Kidney (tissue), 14 donors: ENCODE results near the gene BOLA3. TPM values are rescaled to one million over a fixed set of nuclear protein-coding genes. Genes with fewer than 3 reads are reported as not detected.
"Not testable (repeated sequence)": the region's sequence is repeated elsewhere in the genome, so short reads cannot be mapped to it uniquely, and the experiment has no call there.

Experiments used
- DNase-seq, 5 donors: peaks; one replicate each; pipeline ENCODE4 v3.0.0-alpha.2; 2013 to 2020
- FAIRE-seq: peaks from 2 replicates; lab custom pipeline; 2012; peaks lifted over from hg19 to GRCh38; lab: Jason Lieb, UNC
- H3K27ac ChIP-seq, 2 donors: one replicate each; pipeline ENCODE4 v1.7.0; 2013; ENCODE audit warnings: low read depth in 2 of 2, low read length in 2 of 2, inconsistent platforms in 1 of 2
- H3K27me3 ChIP-seq: one replicate; pipeline ENCODE4 v1.7.1; 2013; ENCODE audit warnings: low read length, inconsistent platforms; ENCODE audit not compliant: control insufficient read depth, insufficient read depth
- H3K36me3 ChIP-seq, 3 donors: one replicate each; pipeline versions ENCODE4 v1.7.0 to v1.7.1; 2013; ENCODE audit warnings: low read length in 3 of 3, control low read depth in 1 of 3, inconsistent platforms in 1 of 3; ENCODE audit not compliant: insufficient read depth in 3 of 3, control insufficient read depth in 2 of 3
- H3K4me1 ChIP-seq, 3 donors: one replicate each; pipeline versions ENCODE4 v1.7.0 to v1.7.1; 2013; ENCODE audit warnings: low read length in 3 of 3, inconsistent platforms in 1 of 3, low read depth in 1 of 3; ENCODE audit not compliant: control insufficient read depth in 2 of 3, insufficient read depth in 2 of 3
- H3K4me3 ChIP-seq, 3 donors: one replicate each; pipeline versions ENCODE4 v1.7.0 to v1.8.1; 2013; ENCODE audit warnings: low read length in 3 of 3, control low read depth in 1 of 3, inconsistent platforms in 1 of 3
- H3K9ac ChIP-seq, 3 donors: one replicate each; pipeline versions ENCODE4 v1.7.0 to v1.7.1; 2013; ENCODE audit warnings: low read length in 3 of 3, control low read depth in 1 of 3, inconsistent platforms in 1 of 3
- H3K9me3 ChIP-seq, 3 donors: one replicate each; pipeline versions ENCODE4 v1.7.0 to v1.7.1; 2013; ENCODE audit warnings: low read length in 3 of 3, control low read depth in 1 of 3, inconsistent platforms in 1 of 3; ENCODE audit not compliant: control insufficient read depth in 2 of 3, insufficient read depth in 1 of 3
- CTCF ChIP-seq: IDR thresholded peaks from 3 replicates; pipeline ENCODE4 v1.5.1; 2012; ENCODE audit warnings: mild to moderate bottlenecking, moderate library complexity, borderline replicate concordance; ENCODE audit not compliant: insufficient read depth; ENCODE audit errors: extremely low read depth
- intact Hi-C: fragments of 100-400 bp; cut with DNase I; formaldehyde crosslinking; loops from one replicate; pipeline ENCODE4 v1.11.1; 2022
- polyA plus RNA-seq: library from polyadenylated mRNA; stranded (reverse); fragments of 350-450 nt; fragmentation: Illumina TruSeq; extraction: RNeasy Lipid Tissue Mini Kit (QIAGEN cat#74804); gene quantifications from one replicate; pipeline ENCODE4 v1.2.3, GENCODE V29; 2014; ENCODE audit warnings: low read depth, low replicate concordance; ENCODE audit not compliant: insufficient read depth
- total RNA-seq: library from RNA; stranded (reverse); fragmentation: NEBNext Ultra II Directional; extraction: Animal tissue kit (Norgen Biotek cat#: 25700); gene quantifications from one replicate; pipeline ENCODE4 v1.2.1, GENCODE V29; 2021
- donor health status: control.
- donor health status: control.
- donor health status: control.
- donor health status: control.
- donor health status: control.
- donor health status: DM: yes; HTN: yes; CAD: no.
- donor health status: Normal renal cell carcinoma (clear cell type).

BOLA3 gene
- total and polyA plus RNA-seq, 2 donors from 2014 or later = 28.1 to 155 TPM

GRCh38 chr2:74188018-74188601 lies 40.4 kb upstream of the BOLA3 start:
- intact Hi-C loops = no loop called here
- Histone ChIP-seq H3K9me3 (no peaks in the 10 kb centered on the region), H3K27ac (no peak overlapping the region), H3K4me1 (no peaks in the 10 kb centered on the region), H3K36me3 (no peaks in the 10 kb centered on the region), H3K9ac (no peak overlapping the region), H3K4me3 (no peak overlapping the region), H3K27me3 (no peaks in the 10 kb centered on the region)
- no peak for TF ChIP-seq CTCF
- FAIRE-seq (no peak), DNase-seq (no peak)

GRCh38 chr2:74186706-74187105 lies 39.0 kb upstream of the BOLA3 start:
- H3K9me3 ChIP-seq, H3K4me1 ChIP-seq, H3K4me3 ChIP-seq, intact Hi-C loops, H3K9ac ChIP-seq, FAIRE-seq, H3K27me3 ChIP-seq, H3K27ac ChIP-seq, DNase-seq, H3K36me3 ChIP-seq: not testable (repeated sequence)

- Histone ChIP-seq H3K27ac (no peak overlapping the region), H3K9ac (no peak overlapping the region), H3K4me1 (no peaks in the 10 kb centered on the region), H3K9me3 (no peaks in the 10 kb centered on the region), H3K27me3 (no peaks in the 10 kb centered on the region), H3K4me3 (no peak overlapping the region), H3K36me3 (no peaks in the 10 kb centered on the region)
- no peak for TF ChIP-seq CTCF
- DNase-seq (no peak), FAIRE-seq (no peak)
- intact Hi-C loops = no loop called here
Measured at GRCh38 chr2:74186038-74186437, 38.3 kb upstream of the BOLA3 start.

GRCh38 chr2:74183878-74184277 lies 36.2 kb upstream of the BOLA3 start:
- peaks cover 0 to 2% (median 0%) of the 10 kb centered on the region in 3 donors for H3K4me1 ChIP-seq
- H3K4me3 ChIP-seq = no peak overlapping the region
- H3K9me3 ChIP-seq = no peaks in the 10 kb centered on the region
- H3K27me3 ChIP-seq = no peaks in the 10 kb centered on the region
- H3K9ac ChIP-seq = no peak overlapping the region
- H3K36me3 ChIP-seq = no peaks in the 10 kb centered on the region
- no peak for TF ChIP-seq CTCF
- no peak overlapping the region for H3K27ac ChIP-seq
- no peak for FAIRE-seq
- intact Hi-C loops = no loop called here
- DNase-seq = no peak
